Stimulated activated naive CD4-positive, alpha-beta T cell (primary cell): Measurements from ENCODE around the gene ABHD16A.
"Not testable (repeated sequence)": the region's sequence is repeated elsewhere in the genome, so short reads cannot be mapped to it uniquely, and the experiment has no call there.

Source experiments
- DNase-seq, 6 experiments: peaks; one replicate each; lab custom pipeline; 2025; lab: John Stamatoyannopoulos, UW

Gene ABHD16A

DNA sequence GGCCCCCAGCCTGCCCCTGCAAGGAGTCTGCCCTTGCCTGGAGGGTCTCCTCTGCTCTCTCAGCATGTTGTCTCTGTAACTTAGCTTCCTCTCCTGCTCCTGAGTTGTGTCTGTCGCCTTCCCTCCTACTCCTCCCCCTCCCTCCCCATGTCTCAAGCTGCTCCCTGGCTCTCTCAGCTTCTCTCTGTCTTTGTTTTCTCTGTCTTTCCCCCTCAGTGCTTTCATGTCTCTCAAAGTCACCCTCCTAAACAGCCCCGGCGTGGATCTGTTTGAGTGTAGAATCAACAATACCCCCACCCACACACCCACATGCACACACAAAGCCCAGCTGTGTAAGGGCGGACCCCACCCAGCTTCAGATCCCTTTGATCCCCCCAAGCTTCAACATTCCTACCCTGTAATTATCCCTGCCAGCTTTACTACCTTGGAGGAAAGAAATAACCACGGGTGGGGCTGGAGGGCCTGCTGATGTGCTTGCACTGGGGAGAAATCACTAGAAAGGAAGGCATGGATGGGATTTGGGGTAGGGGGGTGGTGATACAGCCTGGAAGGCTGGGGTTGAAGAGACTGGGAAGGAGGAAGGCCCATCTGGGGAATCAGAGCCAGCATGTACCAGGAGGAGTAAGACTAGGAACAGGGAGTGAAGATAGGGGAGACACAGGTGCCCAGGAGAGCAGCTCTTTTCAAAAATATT, 11.0 kb upstream of the ABHD16A start:
- no peak for DNase-seq

DNA sequence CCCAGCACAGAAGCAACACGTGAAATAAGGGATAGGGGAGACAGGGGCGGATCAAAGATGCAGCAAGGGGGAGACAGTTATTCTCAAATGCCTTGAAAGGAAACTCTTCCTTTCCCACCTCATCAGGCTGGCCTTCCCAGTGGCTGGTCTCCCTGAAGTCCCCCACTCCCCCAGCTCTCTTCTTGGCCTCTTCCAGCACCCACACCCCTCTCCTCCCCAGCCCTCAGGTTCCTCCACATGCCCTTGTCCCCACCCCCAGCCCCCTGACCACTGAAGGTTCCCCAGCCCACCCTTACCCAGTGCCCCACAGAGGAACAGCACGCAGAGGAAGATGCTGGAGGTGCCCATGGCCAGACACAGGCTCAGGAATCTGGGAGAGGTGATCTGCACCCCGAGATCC, 10.3 kb upstream of the ABHD16A start:
- DNase-seq: no peak

DNA sequence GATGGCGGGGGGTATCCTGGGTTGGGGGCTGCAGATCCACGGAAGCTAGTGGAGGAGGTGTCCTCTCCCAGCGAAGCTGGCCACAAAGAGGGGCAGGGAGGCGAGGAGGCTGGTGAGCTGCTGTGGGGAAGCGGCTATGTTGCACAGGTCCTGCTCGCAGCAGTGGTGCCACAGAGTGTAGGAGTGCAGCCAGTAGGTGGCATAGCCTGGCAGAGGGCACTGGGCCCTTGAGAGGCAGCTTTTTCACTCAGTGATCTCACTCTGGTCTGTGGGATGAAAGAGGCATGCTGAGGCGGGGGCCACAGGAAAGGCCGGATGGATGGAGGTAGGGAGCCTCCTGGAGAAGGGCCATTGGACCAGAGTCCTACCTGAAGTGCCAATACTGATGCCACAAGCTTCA, 9.2 kb upstream of the ABHD16A start:
- peak in 2 of 6 experiments; percentile 12 to 17 for DNase-seq

DNA sequence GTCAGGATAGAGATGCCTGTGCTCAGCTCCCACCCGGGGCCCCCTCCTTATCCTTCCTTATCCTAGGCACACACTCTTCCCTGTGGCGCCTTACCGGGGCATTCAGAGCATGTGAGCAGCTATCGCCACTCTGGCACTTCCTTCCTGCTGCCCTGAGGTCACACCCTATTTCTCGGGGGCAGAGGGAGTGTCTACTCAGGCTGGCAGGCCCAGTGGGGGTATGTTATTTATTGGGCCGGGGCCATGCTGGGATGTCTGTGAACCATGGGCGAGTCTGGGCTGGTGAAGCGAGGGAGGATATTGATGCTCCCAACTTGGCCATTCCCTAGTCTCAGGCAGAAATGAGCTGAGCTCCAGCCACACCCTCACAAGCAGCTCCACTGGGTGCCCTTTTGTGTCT, 8.1 kb upstream of the ABHD16A start:
- DNase-seq: no peak

DNA sequence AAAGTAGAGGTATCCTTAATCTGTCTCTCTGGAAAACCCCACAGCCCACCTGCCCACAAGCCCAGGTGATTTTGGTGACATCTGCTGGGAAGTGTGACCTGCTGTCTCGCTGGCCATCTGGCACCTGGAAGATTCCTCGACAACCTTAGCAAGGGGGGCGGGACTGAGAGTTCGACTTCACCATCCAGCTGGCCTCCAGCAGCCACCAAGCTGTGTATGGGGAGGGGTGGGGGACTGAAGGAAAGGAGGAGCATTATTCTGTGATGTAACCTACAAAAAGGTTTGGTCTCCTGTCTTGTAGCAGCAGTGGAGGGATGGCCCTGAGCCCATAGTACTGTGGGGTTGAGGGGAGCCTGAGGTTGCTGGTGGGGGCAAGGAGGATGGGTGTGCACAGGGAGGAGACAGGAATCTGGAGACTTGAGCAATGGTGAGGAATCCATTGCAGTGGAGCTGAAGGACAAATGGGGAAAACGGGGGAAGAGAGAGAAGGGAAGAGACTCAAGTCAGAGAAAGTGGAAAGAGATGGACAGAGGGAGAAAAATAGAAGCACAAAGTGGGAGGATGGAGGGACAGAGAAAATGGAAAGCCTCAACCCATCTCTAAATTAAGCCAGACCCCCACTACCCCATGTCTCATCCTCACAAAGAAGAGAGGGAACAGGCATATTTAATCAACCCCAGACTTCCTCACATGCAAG, 7.5 kb upstream of the ABHD16A start:
- DNase-seq: no peak

DNA sequence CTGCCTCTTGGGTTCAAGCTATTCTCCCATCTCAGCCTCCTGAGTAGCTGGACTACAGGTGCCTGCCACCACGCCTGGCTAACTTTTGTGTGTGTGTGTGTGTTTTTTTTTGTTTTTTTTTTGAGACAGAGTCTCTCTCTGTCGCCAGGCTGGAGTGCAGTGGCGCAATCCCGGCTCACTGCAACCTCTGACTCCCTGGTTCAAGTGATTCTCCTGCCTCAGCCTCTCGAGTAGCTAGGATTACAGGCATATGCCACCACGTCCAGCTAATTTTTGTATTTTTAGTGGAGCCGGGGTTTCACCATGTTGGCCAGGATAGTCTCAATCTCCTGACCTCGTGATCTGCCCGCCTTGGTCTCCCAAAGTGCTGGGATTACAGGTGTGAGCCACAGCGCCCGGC, 6.0 kb upstream of the ABHD16A start:
- not testable (repeated sequence) for DNase-seq

DNA sequence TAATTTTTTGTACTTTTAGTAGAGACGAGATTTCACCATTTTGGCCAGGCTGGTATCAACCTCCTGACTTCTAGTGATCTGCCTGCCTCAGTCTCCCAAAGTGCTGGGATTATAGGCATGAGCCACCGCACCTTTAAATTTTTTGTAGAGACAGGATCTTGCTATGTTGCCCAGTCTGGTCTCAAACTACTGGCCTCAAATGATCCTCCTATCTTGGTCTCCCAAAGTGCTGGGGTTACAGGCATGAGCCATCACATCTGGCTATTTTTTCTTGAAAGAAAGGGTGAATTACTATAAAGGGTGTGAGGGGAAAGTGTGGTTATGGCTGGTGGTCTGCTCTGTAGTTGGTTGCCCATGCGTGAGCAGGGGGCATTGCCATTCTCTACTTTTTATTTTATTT, 5.1 kb upstream of the ABHD16A start:
- DNase-seq: no peak

DNA sequence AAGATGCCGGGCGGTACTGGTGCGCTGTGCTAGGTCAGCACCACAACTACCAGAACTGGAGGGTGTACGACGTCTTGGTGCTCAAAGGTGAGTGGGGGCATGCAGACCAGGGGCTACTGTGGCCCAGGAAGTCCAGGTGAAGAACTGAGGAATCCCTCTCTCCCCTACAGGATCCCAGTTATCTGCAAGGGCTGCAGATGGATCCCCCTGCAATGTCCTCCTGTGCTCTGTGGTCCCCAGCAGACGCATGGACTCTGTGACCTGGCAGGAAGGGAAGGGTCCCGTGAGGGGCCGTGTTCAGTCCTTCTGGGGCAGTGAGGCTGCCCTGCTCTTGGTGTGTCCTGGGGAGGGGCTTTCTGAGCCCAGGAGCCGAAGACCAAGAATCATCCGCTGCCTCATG, 4.6 kb upstream of the ABHD16A start:
- no peak for DNase-seq

DNA sequence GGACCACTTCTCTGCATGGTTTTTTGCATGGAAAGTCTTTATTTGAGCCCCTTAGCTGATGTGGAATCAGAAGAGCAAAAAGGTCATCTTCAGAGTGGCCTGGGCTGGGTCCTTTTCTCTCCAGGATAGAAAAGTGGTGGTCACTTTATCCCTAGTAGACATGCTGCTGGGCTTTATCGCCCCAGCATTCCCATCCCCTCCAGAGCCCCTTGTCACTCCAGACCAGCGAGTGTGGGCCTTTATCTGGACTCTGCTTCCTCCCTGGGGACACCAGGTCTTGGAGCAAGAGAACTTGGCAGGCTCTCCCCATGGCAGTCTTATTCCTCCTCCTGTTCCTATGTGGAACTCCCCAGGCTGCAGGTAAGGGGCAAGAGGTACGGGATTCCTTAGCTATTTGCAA, 3.5 kb upstream of the ABHD16A start, which contains the start of gene LY6G6F:
LY6G6F (plus strand) TSS at position 268 of the 400 bp plus-strand sequence; CDS start at position 309, 41 bp downstream.
- no peak for DNase-seq

DNA sequence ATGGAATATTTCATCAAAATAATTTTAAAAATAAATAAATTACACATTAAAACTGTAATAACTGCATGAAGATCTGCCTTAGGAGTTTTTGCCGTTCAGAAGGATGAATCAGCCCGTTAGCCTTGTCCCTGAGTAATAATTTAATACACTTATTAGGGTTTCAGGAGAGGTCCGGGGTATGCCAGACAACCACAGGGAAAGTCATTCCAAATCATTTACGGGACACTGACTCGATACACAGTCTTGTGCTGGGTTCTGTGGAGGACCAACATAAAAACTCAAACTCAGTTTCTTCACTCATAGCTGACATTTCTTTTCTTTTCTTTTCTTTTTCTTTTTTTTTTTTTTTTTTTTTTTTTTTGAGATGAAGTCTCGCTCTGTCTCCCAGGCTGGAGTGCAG, 2.8 kb upstream of the ABHD16A start:
- DNase-seq: no peak

DNA sequence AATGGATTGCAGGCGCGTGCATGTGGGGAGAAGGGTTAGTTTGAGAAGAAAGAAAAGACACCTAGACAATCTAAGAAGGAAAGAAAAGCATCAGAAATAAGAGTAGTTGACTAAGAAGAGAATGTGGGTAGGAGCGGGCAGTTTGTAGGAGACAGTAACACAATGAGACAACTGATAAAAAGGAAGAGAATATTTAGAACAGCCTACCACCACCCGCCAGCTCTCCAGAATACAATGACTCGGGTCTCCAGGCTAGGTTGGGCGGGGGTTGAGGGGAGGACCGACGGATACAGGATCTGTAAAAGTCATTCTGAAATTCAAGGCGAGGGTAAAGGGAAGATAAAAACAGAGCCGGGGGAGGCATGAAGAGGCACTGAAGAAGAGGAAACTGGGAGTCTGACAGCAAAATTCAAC, 712 bp downstream of the ABHD16A start:
- no peak for DNase-seq

DNA sequence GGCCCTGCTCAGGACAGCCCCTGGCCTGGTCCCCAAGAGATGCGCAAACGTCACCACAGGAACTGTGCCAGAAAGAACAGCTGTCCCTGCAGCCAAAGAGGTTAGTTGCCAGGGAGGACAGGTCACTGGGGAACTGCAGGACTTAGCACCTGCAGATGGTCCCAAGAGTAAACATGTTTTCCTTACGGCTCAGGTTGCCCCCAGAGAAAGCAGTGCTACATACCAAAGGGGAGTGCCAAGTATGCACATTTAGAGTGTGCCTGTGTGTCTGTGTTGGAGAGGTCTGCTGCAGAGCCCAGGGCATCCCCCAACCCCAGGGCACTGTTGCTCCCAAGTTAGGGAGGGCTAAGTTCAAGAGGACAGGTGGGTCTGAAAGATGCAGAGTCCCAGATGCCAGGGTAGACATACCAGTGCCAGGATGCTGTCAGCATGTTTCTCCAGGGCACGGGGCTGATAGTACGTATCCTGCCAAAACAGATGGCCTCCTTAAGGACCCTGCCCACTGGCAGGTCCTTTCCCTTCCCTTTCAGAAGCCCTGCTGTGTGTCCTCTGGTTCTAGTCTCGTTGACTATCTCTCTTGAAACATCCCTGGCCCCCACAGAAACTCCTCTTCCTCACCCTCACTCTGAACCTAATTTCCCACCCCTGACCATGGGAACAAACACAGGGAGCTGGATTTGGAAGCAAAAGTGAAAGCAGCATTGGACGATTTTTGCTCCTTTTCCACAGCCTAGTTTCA, 1.3 kb downstream of the ABHD16A start:
- DNase-seq: no peak

DNA sequence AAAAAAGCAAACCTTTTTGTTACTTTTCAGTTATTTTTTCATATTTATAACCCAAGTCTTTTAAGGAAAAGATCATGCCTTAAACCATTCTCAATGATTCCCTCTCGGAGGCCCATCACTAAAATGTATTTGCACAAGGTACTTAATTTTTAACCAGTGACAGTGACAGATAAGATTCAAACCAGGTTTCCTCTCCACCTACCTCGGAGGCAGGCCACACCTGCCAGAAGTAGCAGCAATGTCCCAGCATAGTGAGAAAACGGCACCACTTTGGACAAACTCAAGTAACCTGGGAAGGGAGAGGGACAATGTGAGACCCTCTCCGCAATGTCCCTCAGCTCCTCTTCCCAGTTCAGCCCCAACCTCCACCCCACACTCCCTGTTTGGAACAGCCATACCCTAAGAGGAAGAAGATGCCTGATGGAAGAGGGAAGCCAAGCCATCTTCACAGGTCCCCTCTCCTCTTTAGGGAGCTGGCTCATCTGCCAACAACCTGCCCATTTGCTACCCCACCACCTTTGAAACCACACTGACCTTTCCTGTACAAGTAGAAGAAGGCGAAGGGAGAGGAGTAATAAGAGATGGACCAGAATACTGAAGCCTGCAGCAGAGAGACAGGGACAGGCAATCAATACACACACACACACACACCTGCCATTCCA, 2.3 kb downstream of the ABHD16A start:
- no peak for DNase-seq

DNA sequence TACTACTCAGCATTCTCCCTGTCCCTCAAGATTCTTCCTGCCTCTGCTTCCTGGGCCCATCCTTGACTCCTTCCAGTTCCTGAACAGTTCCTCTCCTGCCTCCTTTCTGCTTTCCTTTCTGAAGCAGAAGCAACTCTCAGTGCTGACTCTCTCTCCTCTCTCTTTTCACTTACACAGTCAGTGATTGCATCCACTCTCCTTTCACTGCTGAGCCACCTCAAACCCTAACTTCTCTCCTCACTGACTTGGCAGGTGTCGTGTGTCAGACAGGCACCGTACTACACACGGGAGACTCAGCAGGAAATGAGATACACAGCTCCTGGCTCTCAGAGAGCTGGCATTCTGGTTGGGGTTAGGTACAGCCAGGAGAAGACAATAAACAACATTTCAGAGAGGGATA, 5.6 kb downstream of the ABHD16A start:
- DNase-seq: no peak

DNA sequence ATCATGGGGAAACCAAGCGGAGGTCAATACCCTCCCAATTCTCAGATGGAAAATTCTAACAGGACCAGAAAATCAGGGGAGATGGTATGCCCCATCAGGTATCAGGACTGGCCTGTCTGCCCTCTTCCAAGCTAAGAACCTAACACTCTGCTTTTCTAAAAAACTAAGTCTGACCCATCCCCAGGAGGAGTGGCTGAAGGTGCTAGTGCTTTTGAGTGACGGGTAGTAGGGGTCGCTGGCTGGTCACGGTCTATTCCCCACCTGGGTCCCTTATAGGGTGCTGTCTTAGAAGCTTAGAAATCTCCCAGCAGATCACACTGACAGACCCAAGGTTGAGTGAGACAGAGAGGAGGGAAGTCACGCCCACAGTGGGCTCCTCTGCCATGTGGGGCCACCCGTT, 9.6 kb downstream of the ABHD16A start:
- no peak for DNase-seq

DNA sequence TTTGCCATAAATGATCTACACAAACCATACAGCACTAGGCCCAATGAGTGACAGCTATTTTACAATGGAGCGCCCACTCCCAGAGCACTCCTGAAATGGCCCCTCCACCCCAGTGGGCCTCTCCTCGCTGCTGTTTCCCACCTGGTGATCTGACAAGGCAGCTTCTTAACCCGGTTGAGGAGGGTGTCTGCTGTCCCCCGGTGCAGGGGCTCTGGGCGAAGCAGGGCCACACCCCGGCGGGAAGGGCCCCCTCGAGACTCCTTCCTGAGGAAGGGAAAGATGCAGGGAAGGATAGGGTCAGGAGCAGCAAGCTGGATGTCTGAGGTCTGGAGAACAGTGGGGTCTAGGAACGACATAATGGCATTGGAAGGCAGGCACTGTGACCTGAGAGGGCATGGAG, 10.2 kb downstream of the ABHD16A start:
- no peak for DNase-seq

DNA sequence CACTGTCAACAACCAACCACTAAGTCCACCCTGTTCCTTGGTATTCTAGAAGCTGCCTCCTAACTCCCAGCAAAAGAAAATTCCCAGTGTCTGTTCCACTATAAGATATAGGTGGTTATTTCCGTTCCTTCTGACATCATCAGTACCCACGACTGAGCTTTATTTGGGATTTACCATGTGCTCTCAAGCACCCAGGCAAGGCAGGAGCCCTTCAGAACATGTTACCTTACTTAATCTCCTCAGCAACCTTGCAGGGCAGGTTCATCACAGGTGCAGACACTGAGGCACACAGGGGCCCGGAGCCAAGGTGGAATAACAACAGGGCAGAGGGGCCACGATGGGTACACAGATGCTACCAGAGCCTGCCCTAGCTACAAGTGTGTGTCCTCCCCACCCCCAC, 10.8 kb downstream of the ABHD16A start:
- no peak for DNase-seq

DNA sequence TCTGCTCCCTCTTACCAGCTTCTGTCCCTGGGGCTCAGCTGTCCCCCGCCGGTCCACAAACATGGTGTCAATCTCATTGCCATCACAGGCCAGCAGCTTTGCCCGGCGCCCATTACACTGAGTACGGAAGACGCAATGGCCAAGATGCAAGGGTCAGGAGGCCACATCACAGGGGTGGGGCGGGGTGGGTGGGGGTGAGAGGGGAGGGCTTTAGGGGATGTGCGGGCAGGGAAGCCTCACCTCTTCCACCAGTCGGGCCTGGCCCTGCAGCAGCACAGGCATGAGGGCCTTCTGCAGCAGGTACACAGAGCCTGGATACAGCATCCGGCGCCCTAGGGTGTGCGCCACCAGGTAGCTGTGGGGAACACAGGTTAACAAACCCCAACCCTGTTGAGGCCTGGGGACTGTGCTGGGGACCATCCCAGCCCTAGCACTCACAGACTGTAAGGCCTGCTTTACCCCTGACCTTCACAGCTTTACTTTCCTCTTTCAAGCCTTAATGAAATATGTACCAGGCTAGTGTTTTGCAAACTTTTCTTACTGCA, 11.5 kb downstream of the ABHD16A start:
- no peak for DNase-seq

DNA sequence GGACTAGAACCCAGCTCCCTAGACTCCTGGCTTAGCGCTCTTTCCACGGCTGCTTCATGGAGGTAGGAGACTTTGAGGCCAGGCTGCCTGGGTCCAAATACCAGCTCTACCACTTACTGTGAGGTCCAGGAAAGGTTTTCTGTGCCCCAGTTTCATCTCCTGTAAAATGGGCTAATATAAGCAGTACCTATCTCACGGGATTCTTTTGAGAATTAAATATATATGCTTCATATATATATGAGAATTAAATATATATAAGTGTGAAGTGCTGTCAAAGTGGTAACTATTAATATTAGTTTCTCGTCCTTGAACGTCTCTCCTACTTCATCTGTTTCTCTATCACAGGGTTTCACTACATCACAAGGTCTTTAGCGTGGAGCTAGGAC, 12.1 kb downstream of the ABHD16A start:
- no peak for DNase-seq

DNA sequence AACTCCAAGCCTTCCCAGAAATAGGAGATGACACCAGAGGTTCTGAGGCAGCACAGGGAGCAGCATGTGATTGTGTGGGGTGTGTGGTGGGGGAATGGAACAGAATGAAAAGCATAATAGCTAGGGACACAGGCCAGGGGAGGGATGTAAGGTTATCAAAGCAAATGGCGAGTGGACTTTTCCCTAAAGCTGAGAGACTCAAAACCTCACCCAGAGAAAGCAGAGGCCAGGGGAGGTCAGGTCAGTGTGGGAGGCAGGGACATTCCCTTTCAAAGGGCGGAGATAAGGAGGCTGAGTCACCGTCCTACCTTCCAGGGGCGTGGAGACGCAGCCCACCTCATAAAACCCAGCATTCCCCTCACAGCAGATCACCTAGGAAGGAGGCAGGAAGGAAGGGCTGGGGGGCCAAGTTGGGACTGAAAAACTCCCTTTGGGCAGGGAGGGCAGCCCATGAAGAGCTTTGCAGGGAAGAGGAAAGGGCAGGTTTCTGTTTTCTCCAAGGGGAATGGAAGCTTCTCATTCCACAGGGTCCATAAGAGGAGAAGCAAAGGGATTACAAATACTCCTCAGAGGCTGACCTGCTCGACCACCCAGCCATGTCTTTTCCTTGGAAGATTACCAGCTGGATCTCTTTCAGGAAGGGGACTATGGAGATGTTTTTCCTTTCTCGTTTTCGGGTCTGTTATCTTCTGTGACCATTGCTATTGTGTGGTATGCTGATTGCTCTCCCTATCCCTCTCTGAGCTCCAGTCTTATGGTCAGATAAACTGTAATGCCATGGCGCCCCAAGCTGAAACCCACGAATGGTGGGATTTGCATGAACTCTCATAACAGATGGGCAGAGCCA, 12.7 kb downstream of the ABHD16A start:
- DNase-seq: no peak
